GM12873 (cell line): ENCODE measurements around the gene SACM1L.

Source experiments
- TF ChIP-seq, protein P1 (sequence below): IDR thresholded peaks from 2 replicates; pipeline ENCODE4 v1.5.1; 2012; ENCODE audit warnings: low read depth, mild to moderate bottlenecking, moderate library complexity, low read length, control low read depth; ENCODE audit not compliant: insufficient read depth; ENCODE audit errors: missing control alignments

Gene SACM1L

DNA sequence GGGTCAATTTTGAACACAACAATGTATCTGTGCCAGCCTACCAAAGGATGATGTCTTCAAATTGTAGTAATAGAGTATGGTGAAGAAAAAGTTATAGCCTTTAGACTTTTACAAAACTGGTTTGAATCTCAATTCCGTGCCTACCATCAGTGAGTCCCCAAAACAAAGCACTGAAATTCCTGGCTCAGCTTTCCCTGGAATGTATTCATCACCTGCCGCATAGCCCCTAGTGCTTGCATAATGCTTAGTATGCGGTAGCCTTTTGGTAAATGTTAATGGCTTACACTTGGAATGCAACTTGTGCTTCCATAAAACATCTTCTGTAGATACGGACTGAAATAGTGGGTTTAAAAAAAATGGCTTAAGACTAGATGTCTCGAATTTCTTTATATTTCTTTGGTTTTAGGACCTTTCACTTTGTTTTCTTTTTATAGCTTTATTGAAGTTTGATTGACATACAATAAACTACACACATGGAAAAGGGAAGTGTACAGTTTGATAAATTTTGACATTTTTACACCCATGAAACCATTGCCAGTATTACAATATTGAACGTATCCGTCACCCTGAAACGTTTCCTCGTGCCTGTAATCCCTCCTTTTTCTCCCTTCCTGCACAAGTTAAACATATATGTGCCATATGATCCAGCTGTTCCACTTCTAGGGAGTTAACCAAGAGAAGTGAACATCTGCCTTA, 12.1 kb downstream of the SACM1L start:
- TF ChIP-seq, protein P1, sequence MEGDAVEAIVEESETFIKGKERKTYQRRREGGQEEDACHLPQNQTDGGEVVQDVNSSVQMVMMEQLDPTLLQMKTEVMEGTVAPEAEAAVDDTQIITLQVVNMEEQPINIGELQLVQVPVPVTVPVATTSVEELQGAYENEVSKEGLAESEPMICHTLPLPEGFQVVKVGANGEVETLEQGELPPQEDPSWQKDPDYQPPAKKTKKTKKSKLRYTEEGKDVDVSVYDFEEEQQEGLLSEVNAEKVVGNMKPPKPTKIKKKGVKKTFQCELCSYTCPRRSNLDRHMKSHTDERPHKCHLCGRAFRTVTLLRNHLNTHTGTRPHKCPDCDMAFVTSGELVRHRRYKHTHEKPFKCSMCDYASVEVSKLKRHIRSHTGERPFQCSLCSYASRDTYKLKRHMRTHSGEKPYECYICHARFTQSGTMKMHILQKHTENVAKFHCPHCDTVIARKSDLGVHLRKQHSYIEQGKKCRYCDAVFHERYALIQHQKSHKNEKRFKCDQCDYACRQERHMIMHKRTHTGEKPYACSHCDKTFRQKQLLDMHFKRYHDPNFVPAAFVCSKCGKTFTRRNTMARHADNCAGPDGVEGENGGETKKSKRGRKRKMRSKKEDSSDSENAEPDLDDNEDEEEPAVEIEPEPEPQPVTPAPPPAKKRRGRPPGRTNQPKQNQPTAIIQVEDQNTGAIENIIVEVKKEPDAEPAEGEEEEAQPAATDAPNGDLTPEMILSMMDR, result no peak

DNA sequence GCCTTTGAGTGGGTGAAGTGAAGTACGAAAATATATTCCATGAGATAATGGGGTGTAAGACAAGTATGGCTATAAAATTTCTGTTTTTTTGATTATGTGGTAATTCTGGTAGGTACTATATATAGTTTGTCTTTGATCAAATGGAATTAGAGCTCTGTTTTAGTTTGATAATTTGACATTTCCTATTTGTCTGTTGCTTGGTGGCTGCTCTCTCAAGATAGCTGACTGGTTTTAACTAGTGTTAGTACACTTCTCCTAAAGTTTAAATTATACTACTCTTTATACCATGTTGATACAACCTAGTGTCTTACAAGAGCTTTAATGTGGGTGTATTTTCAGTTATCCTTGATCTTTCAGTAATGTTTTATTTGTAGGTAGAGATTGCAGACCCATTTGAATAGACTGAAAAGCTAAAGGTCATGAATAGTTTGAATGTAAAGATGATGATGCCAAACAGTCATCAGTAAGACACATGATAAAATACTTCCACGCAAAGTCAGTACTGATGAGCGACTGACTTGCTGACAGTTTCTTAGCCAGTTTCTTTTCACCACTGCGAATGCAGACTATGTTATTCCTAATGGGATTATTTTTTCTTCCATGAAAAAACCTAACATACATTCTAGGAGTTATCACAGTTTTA, 15.2 kb downstream of the SACM1L start:
- TF ChIP-seq, protein P1, result no peak

DNA sequence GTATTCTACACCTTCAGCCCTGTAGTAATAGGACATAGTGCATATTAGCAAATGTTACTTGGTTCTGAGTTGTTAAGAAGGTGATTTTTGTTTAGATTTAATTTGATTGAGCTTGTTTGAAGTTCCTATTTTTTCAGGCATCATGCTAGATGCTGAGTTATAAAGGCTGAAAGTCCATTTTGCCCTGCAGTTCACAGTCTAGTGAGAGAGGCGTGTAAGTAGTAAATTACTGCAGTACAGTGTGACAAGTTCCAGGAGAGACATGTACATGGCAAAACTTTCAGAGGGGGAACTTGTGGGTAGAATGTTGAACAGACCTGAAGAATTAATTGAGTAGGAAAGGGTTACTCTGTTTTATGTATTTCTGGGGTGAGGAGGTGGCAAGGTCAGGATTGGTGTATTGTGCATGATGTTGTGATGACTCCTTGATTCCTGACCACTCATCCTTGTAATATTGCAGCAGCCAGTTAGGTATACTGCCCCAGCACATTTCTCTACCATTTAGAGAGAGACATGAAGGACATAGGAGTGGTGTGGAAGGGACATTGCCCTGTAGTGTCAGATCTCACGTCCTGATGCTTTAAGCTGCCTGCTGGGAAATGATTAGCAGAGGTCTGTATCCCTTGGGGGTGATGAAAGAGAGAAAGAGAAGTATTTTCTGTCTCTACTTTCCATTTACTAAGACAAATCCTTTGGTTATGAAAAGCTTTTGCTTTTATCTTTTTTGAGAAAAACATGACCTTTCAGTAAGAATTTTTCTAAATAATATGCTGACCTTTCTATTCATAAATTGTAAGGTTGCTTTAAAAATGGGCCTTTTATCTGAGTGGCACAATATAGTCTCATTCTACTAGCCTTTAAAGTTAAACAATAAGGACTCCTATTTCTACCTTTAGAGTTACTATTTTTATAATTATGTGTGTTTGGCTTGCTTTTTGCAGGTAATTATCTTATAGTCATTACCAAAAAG, 16.9 kb downstream of the SACM1L start:
- TF ChIP-seq, protein P1, result no peak

DNA sequence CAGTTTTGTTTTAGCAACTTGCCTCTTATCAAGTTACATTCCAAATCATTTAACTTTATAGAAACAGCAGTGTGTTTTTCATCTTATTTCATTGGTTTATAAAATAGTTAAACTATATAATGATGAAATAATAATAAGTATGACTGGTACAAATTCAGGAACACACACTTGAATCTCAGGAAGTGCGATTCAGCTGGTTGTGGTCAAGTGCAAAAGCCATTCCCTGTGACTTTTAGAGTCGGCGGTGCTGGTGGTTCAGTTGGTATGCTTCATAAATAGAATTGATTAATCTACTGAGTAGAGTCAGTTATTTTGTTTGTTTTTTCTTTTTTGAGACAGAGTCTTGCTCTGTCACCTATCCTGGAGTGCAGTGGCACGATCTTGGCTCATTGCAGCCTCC, 22.7 kb downstream of the SACM1L start:
- TF ChIP-seq, protein P1, result no peak

DNA sequence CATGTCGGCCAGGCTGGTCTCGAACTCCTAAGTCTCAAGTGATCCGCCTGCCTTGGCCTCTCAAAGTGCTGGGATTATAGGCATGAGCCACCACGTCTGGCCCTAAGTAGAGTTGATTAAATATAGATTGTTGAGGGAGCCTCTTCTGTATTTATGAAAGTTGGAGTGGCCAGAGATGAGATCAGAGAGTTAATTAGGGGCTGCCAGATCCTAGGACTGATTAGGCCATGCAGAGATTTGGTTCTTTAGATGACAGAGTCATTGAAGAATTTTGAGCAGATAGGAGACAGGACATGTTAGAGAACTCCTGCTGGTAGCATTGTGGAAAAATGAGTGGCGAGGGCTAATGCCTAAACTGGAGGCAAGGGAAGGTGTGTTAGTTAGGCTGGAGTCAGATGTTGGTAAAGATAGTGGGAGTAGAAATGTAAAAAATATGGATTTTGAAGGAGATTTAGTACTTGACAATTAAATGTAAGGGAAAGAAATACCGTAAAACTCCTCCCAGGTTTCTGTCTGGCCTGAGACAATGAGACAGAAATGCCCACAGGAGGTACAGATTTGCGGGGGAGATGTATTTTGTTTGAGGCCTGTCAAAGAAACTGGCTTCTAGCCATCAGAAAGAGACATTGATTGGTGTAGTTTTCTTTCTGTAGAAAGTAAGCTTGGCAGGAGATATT, 23.4 kb downstream of the SACM1L start:
- TF ChIP-seq, protein P1, result no peak

DNA sequence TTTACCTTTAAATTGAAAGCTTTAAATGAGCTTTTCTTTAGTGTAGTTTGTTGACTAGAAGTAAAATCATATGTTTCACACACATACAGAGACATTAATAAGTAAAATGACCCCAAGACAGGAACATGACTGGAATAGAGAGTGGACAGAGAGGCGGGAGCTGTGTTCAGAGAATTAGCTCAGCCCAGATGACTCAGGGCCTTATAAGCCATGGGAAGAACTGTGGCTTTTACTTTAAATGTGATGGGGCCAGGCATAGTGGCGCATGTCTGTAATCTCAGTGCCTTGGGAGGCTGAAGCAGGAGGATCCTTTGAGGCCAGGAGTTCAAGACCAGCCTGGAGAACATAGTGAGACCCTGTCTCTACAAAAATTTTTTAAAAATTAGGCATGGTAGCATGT, 26.7 kb downstream of the SACM1L start:
- TF ChIP-seq, protein P1, result no peak
